CD8-positive, alpha-beta memory T cell (primary cell): ENCODE results near the gene DNAAF8. TPM values are rescaled to one million over a fixed set of nuclear protein-coding genes. Genes with fewer than 3 reads are reported as not detected.
"Not testable (repeated sequence)": the region's sequence is repeated elsewhere in the genome, so short reads cannot be mapped to it uniquely, and the experiment has no call there.

Experiments used
- CTCF ChIA-PET: fragments of 350-600 bp; sonication (Branson Sonifier 250); formaldehyde crosslinking; loops from one replicate; lab custom pipeline; 2021; ENCODE audit warnings: antibody characterized with exemption; lab: Charles Lee
- POLR2A ChIA-PET: fragments of 350-600 bp; sonication (Branson Sonifier 250); formaldehyde crosslinking; loops from one replicate; lab custom pipeline; 2021; ENCODE audit warnings: antibody characterized with exemption; lab: Charles Lee
- DNase-seq, 5 donors: peaks; one replicate each; pipeline versions ENCODE4 v3.0.0 to v3.0.0-alpha.2; 2020 to 2022; ENCODE audit warnings: mixed read lengths in 1 of 5
- H3K27ac ChIP-seq: one replicate; pipeline ENCODE4 v1.7.0; 2013; ENCODE audit warnings: low read depth, mild to moderate bottlenecking, low read length, moderate library complexity
- H3K27me3 ChIP-seq: 2 replicates; pipeline ENCODE4 v1.7.0; 2013; ENCODE audit warnings: low read length, mild to moderate bottlenecking; ENCODE audit not compliant: insufficient read depth, poor library complexity, severe bottlenecking
- H3K36me3 ChIP-seq: 2 replicates; pipeline ENCODE4 v1.7.0; 2013; ENCODE audit warnings: mild to moderate bottlenecking, low read length, moderate library complexity; ENCODE audit not compliant: insufficient read depth
- H3K4me1 ChIP-seq: 2 replicates; pipeline ENCODE4 v1.7.0; 2013; ENCODE audit warnings: mild to moderate bottlenecking, low read length, moderate library complexity; ENCODE audit not compliant: insufficient read depth
- H3K4me3 ChIP-seq: 2 replicates; pipeline ENCODE4 v1.7.0; 2013; ENCODE audit warnings: mild to moderate bottlenecking, low read length
- H3K9me3 ChIP-seq: 2 replicates; pipeline ENCODE4 v1.7.0; 2013; ENCODE audit warnings: mild to moderate bottlenecking, low read length
- H3K27ac Mint-ChIP-seq, 8 donors: one replicate each; pipeline ENCODE4 v1.8.0; 2020 to 2021; ENCODE audit warnings: mixed read lengths in 8 of 8, mild to moderate bottlenecking in 6 of 8, inconsistent platforms in 3 of 8, moderate library complexity in 3 of 8
- H3K27me3 Mint-ChIP-seq, 2 donors: one replicate each; pipeline ENCODE4 v1.8.0; 2020 to 2021; ENCODE audit warnings: mixed read lengths in 2 of 2, mild to moderate bottlenecking in 1 of 2, moderate library complexity in 1 of 2
- H3K36me3 Mint-ChIP-seq, 3 donors: one replicate each; pipeline ENCODE4 v1.8.0; 2020 to 2021; ENCODE audit warnings: mixed read lengths in 3 of 3, inconsistent platforms in 1 of 3, mild to moderate bottlenecking in 1 of 3
- H3K4me1 Mint-ChIP-seq, 3 donors: one replicate each; pipeline ENCODE4 v1.8.0; 2020 to 2021; ENCODE audit warnings: mixed read lengths in 3 of 3, inconsistent platforms in 1 of 3, mild to moderate bottlenecking in 1 of 3
- H3K4me3 Mint-ChIP-seq, 7 donors: one replicate each; pipeline ENCODE4 v1.8.0; 2020 to 2021; ENCODE audit warnings: mixed read lengths in 7 of 7, mild to moderate bottlenecking in 6 of 7, moderate library complexity in 4 of 7, inconsistent platforms in 2 of 7
- H3K9me3 Mint-ChIP-seq, 5 donors: one replicate each; pipeline ENCODE4 v1.8.0; 2020 to 2022; ENCODE audit warnings: mixed read lengths in 5 of 5, mild to moderate bottlenecking in 3 of 5, moderate library complexity in 2 of 5, inconsistent platforms in 1 of 5
- polyA plus RNA-seq: library from polyadenylated mRNA; unstranded; fragments of 300-500 nt; fragmentation: Illumina TruSeq; gene quantifications from one replicate; pipeline ENCODE4 v1.2.3, GENCODE V29; 2021
- total RNA-seq, 2 experiments: library from RNA; stranded (reverse); gene quantifications; one replicate each; pipeline ENCODE4 v1.2.3, GENCODE V29; 2021

Gene DNAAF8
- total and polyA plus RNA-seq, 3 experiments from 2014 or later = 0.15 to 0.35 (median 0.31) TPM

DNA sequence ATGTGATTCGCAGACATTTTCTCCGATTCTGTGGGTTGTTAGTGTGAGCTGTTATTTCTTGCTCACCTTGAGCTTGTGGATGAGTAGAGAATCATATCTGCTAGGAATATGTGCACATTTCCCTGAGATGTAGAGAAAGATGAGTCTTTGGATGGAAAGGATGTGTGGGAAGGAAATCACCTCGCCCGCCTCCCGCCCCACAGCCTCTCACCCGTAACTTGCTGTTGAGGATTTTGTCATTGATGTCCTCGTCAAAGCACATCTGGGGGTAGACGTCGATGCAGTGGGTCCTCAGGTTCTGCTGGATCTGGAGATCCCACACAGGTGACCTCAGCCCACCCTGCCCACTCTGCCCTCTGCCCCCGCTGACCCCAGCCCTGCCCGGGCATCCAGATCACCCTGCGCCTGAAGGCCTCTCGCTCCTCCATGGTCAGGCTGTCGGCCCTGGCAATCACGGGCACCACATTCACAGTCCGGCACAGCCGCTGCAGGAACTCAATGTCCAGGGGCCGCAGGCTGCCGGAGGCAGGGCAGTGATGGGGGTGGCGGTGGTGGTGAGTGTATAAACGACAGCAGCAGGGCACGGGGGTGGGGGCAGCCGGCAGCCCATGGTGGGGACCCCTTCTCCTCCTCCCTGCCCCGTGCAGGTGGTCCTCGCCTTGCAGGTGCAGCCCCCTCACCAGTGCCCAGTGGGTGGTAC lies 49.1 kb downstream of the DNAAF8 start:
- CTCF ChIA-PET = no interaction called here
- no peaks in the 10 kb centered on the region for H3K4me1 ChIP-seq
- H3K27ac Mint-ChIP-seq = peak overlapping the region in 1 of 8 donors; percentile 13
- H3K4me3 Mint-ChIP-seq = no peak overlapping the region
- H3K4me3 ChIP-seq = no peak overlapping the region
- DNase-seq = no peak
- no peaks in the 10 kb centered on the region for H3K9me3 ChIP-seq
- H3K36me3 Mint-ChIP-seq = no peaks in the 10 kb centered on the region
- no peaks in the 10 kb centered on the region for H3K9me3 Mint-ChIP-seq
- H3K27me3 Mint-ChIP-seq = no peaks in the 10 kb centered on the region
- no peak overlapping the region for H3K27ac ChIP-seq
- H3K27me3 ChIP-seq = no peaks in the 10 kb centered on the region
- no peaks in the 10 kb centered on the region for H3K4me1 Mint-ChIP-seq
- POLR2A ChIA-PET = no interaction called here
- no peaks in the 10 kb centered on the region for H3K36me3 ChIP-seq

DNA sequence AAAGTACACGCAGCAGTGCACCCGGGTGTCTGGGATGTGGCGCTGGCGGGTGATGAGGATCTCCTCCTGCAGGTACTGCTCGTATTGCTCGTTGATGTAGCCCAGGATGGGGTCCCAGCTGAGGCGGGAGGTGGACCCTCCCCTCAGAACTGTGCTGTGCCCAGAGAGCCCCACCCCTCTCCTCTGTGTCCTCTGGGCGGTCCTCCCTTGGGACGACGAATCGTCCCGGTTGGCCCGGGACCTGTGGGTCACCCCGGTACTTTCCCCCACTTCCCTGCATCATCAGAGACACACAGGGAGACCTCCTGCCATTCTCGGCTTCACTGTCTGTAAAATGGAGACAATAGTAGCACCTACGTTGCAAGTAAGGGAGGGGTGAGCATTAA lies 49.6 kb downstream of the DNAAF8 start:
- no peak for DNase-seq
- Histone ChIP-seq H3K4me3 (no peak overlapping the region), H3K27me3 (no peaks in the 10 kb centered on the region), H3K4me1 (no peaks in the 10 kb centered on the region), H3K27ac (no peak overlapping the region), H3K9me3 (no peaks in the 10 kb centered on the region), H3K36me3 (no peaks in the 10 kb centered on the region)
- Mint-ChIP-seq H3K36me3 (no peaks in the 10 kb centered on the region), H3K4me3 (no peak overlapping the region), H3K4me1 (peaks cover 0 to 2% (median 0%) of the 10 kb centered on the region in 3 donors), H3K9me3 (no peaks in the 10 kb centered on the region), H3K27ac (no peak overlapping the region), H3K27me3 (no peaks in the 10 kb centered on the region)
- ChIA-PET POLR2A (no interaction called here), CTCF (no interaction called here)

DNA sequence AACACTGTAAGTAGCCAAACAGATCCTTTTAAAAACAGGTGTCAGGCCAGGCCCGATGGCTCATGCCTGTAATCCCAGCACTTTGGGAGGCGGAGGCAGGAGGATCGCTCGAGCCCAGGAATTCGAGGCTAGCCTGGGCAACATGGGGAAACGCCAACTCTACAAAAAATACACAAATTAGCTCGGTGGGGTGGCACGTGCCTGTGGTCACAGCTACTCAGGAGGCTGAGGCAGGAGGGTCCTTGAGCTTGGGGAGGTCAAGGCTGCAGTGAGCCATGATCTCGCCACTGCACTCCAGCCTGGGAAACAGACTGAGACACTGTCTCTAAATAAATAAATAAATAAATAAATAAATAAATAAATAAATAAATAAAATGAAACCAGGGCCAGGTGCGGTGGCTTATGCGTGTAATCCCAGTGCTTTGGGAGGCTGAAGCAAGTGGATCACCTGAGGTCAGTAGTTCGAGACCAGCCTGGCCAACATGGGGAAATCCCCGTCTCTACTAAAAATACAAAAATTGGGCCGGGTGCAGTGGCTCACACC lies 50.2 kb downstream of the DNAAF8 start:
- peak overlapping the region in 1 of 7 donors; percentile 41 for H3K4me3 Mint-ChIP-seq
- H3K9me3 Mint-ChIP-seq, H3K27ac ChIP-seq, DNase-seq, H3K4me1 ChIP-seq, H3K4me3 ChIP-seq, POLR2A ChIA-PET, H3K27me3 ChIP-seq, H3K27me3 Mint-ChIP-seq, H3K36me3 Mint-ChIP-seq, H3K4me1 Mint-ChIP-seq, H3K27ac Mint-ChIP-seq, H3K36me3 ChIP-seq, H3K9me3 ChIP-seq, CTCF ChIA-PET: not testable (repeated sequence)

DNA sequence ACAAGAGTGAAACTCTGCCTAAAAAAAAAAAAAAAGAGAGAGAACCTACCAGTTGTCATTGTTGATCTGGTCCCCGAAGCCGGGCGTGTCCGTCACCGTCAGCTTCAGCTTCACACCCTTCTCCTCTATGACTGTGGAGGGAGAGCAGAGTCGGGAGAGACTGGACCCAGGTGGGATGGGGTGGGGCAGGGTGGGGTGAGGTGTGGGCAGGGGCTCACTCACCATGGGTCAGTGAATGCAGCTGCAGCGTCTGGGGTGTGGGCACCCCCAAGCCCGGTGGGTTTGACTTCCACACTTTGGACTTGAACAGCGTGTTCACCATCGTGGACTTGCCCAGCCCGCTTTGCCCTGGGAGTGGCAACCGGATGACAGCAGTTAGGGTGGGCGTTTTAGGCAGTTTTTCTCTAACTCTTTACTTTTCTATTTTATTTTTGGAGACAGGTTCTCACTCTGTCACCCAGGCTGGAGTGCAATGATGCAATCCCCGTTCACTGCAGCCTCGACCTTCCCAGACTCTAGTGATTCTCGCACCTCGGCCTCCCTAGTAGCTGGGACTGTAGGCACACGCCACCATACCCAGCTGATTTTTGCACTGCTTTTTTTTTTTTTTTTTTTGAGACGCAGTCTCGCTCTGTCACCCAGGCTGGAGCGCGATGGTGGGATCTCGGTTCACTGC lies 51.6 kb downstream of the DNAAF8 start:
- no peak overlapping the region for H3K4me3 Mint-ChIP-seq
- ChIA-PET POLR2A (no interaction called here), CTCF (no interaction called here)
- H3K4me1 ChIP-seq = no peaks in the 10 kb centered on the region
- no peak for DNase-seq
- peaks cover 0 to 2% (median 0%) of the 10 kb centered on the region in 3 donors for H3K4me1 Mint-ChIP-seq
- H3K27me3 ChIP-seq = no peaks in the 10 kb centered on the region
- H3K36me3 ChIP-seq = no peaks in the 10 kb centered on the region
- H3K9me3 Mint-ChIP-seq = no peaks in the 10 kb centered on the region
- H3K36me3 Mint-ChIP-seq = no peaks in the 10 kb centered on the region
- H3K9me3 ChIP-seq = no peaks in the 10 kb centered on the region
- H3K27me3 Mint-ChIP-seq = peaks cover 0 to under 1% of the 10 kb centered on the region in 2 donors
- H3K27ac ChIP-seq = no peak overlapping the region
- no peak overlapping the region for H3K27ac Mint-ChIP-seq
- no peak overlapping the region for H3K4me3 ChIP-seq

DNA sequence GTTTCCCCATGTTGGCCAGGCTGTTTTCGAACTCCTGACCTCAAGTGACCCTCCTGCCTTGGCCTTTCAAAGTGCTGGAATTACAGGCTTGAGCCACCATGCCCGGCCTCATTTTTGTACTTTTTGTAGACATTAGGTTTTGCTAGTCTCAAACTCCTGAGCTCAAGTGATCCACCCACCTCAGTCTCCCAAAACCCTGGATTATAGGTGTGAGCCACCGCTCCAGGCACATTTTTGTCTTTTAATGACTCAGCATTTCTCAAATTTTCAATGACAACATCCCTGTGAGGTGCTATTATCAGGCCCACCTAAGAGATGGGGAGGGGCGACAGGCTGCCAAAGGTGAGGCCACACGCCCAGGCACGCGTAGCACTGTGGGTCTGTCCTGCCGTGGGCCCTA lies 52.7 kb downstream of the DNAAF8 start:
- Histone ChIP-seq H3K36me3 (no peaks in the 10 kb centered on the region), H3K27ac (no peak overlapping the region), H3K4me3 (no peak overlapping the region), H3K9me3 (no peaks in the 10 kb centered on the region), H3K4me1 (no peaks in the 10 kb centered on the region), H3K27me3 (no peaks in the 10 kb centered on the region)
- no peaks in the 10 kb centered on the region for H3K9me3 Mint-ChIP-seq
- H3K27me3 Mint-ChIP-seq = peaks cover 0 to 3% of the 10 kb centered on the region in 2 donors
- no peak for DNase-seq
- CTCF ChIA-PET = no interaction called here
- POLR2A ChIA-PET = no interaction called here
- no peak overlapping the region for H3K4me3 Mint-ChIP-seq
- no peaks in the 10 kb centered on the region for H3K36me3 Mint-ChIP-seq
- peaks cover 0 to 2% (median 0%) of the 10 kb centered on the region in 3 donors for H3K4me1 Mint-ChIP-seq
- peak overlapping the region in 1 of 8 donors; percentile 22 for H3K27ac Mint-ChIP-seq

DNA sequence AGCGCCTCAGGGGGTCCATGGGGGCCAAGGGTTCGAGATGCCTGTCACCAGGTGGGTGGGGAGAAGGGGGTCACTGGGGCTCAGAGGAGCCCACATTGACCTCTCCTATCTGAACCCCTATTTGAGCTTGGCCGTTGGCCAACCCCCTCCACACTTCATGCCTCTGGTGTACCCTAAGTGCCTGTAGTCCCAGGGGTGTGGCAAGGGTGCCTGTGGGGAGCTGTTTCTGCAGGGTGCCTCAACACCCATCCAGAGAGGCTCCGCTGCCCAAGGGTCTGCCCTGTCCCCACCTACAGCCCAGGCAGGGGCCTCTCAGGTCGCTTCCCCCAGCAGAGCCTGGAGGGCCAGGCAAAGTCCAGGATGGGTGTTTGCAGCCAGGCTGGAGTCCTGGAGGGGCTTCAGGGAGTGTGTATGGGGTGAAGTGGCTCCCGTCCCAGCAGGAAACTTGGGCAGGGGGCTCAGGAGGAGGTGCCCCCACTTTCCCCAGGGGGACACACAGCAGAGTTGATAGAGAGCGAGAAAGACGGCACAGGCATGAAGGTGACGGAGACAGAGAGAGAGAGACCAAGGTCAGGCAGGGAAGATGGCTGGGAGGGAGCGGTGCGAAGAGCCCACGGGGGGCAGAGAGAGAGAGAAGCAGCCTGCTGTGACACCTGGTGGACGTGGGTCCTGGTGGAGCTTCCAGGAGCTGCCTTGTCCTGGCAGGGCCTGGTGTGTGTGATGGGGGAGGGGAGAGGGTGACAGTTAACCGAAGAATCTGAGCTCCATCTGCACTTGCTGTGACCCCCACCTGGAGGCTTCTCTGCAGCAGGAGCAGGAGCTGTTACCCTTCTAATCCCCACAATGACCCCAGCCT lies 53.5 kb downstream of the DNAAF8 start, which contains the start of gene SEPTIN12:
Gene SEPTIN12 (minus strand): TSS at position 719 of the 856 bp plus-strand sequence. CDS start 700 bp downstream, at position 19.
- Mint-ChIP-seq H3K36me3 (no peaks in the 10 kb centered on the region), H3K27ac (peak within 1 kb of the TSS in 3 of 8 donors; percentile 11 to 22 (median 21)), H3K4me1 (peaks cover 0 to 2% (median 0%) of the 10 kb centered on the region in 3 donors), H3K4me3 (no peak within 1 kb of the TSS), H3K27me3 (peaks cover 0 to 3% of the 10 kb centered on the region in 2 donors), H3K9me3 (no peaks in the 10 kb centered on the region)
- POLR2A ChIA-PET = no interaction called here
- DNase-seq = no peak
- H3K4me1 ChIP-seq = no peaks in the 10 kb centered on the region
- H3K4me3 ChIP-seq = no peak within 1 kb of the TSS
- CTCF ChIA-PET = no interaction called here
- no peaks in the 10 kb centered on the region for H3K27me3 ChIP-seq
- no peak within 1 kb of the TSS for H3K27ac ChIP-seq
- H3K9me3 ChIP-seq = no peaks in the 10 kb centered on the region
- no peaks in the 10 kb centered on the region for H3K36me3 ChIP-seq

DNA sequence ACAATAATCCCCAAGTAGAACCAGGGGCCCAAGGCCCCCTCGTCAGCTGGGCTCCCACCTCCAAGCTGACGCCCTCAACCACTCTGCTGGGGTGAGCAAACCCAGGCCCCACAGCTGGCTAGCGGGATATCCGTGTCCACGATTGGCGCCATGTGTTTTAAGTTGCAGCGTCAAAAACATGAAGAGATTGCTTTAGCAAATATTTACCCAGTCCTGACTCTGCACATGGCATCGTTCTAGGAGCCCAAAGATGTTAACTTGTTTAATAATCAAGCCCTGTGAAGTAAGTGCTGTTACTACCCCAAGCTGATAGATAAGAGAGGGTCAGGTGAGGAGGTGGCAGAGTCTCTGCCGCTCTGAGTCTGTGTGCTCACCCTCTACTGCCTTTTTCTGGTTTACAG lies 54.2 kb downstream of the DNAAF8 start:
- no peak overlapping the region for H3K4me3 Mint-ChIP-seq
- no peaks in the 10 kb centered on the region for H3K9me3 Mint-ChIP-seq
- Histone ChIP-seq H3K4me1 (no peaks in the 10 kb centered on the region), H3K27me3 (no peaks in the 10 kb centered on the region), H3K4me3 (no peak overlapping the region), H3K27ac (no peak overlapping the region), H3K36me3 (no peaks in the 10 kb centered on the region), H3K9me3 (no peaks in the 10 kb centered on the region)
- peaks cover 0 to 2% (median 0%) of the 10 kb centered on the region in 3 donors for H3K4me1 Mint-ChIP-seq
- H3K27me3 Mint-ChIP-seq = peaks cover 0 to 3% of the 10 kb centered on the region in 2 donors
- ChIA-PET POLR2A (no interaction called here), CTCF (interaction anchor here (0.6 kb wide), 1 partner anchor 85 kb away, joined by 3 read pairs; no protein-coding TSS in a partner anchor)
- H3K36me3 Mint-ChIP-seq = no peaks in the 10 kb centered on the region
- H3K27ac Mint-ChIP-seq = peak overlapping the region in 2 of 8 donors; percentile 11 to 21
- DNase-seq = no peak
